ENCODE results near the gene DUSP14. TPM values are rescaled to one million over a fixed set of nuclear protein-coding genes. Genes with fewer than 3 reads are reported as not detected.

The DUSP14 gene
- total and polyA plus RNA-seq, 2 experiments from 2014 or later: 153 to 154 TPM

DNA sequence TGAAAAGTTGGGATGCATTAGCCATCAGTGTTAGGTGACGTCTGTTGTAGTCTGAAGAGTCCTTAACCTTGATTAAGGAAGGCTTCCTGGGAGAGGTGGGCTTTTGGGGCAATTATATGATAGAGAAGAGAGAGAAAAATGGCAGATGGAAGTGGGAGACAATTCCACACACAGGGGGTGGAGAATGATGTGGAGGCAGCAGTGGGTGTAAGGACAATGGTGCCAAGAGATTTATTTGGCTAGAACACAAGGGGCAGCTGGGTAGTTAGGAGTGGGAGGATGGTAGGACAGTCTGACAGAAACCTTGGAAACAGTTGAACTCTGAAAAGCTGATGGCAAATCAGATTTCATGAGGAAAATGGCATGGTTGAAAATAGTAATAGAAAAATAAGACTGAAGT, 10.7 kb upstream of the DUSP14 start:
- Histone ChIP-seq H3K4me2 (ENCODE audit: unreplicated experiment) (peak overlapping the region; percentile 55), H3K27ac (peak overlapping the region; percentile 88), H3K36me3 (ENCODE audit: low read depth) (peaks cover 19% of the 10 kb centered on the region; the same call in 1 of the 2 replicates), H3K4me1 (ENCODE audit: insufficient read depth) (peaks cover 54% of the 10 kb centered on the region), H3K4me3 (no peak overlapping the region), H3F3A (ENCODE audit: insufficient read depth) (peaks cover 67% of the 10 kb centered on the region), H3K9ac (peak overlapping the region; percentile 73), H3K9me3 (ENCODE audit: low read depth) (no peaks in the 10 kb centered on the region), H3K9me2 (ENCODE audit: insufficient read depth) (no peaks in the 10 kb centered on the region), H3K79me2 (ENCODE audit: insufficient read depth) (0 out of 2 replicates have a peak, but pooled peaks cover 4% of the 10 kb centered on the region), H3K27me3 (replicated peaks; ENCODE audit: insufficient read depth) (no peaks in the 10 kb centered on the region), H2AFZ (no peak overlapping the region), H4K20me1 (ENCODE audit: insufficient read depth) (no peaks in the 10 kb centered on the region)
- in situ Hi-C loops (cut with MboI): loop anchor here (10.0 kb wide), 1 partner anchor 64 kb away; no protein-coding TSS in a partner anchor
- WGBS, 2 experiments (ENCODE audit: low coverage in 1 of 2, low lambda C conversion rate in 2 of 2, missing lambda C conversion rate in 2 of 2): 92 to 100% methylated on average over 1 of the region's 1 CpG
- TF ChIP-seq EZH2 (IDR thresholded peaks at IDR 0.05; ENCODE audit: insufficient read depth, poor library complexity, severe bottlenecking): no peak
- TF ChIP-seq EZH2phosphoT487 (IDR thresholded peaks at IDR 0.05; ENCODE audit: insufficient read depth, low read depth): no peak
- no peak for DNase-seq

DNA sequence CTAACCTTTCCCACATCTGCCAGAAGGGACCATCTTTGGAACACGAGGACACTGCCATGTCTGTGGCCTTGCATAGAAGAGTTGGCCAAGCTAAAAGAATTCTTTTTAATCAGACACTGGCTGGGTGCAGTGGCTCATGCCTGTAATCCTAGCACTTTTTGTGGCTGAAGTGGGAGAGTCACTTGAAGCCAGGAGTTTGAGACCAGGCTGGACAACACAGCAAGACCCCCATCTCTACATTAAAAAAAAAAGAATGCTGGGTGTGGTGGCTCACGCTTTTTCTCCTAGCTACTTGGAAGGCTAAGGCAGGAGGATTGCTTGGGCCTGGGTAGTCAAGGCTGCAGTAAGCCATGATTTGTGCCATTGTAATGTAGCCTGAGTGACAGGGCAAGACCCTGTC, 9.3 kb upstream of the DUSP14 start:
- no peaks in the 10 kb centered on the region for H4K20me1 ChIP-seq (ENCODE audit: insufficient read depth)
- H3F3A ChIP-seq (ENCODE audit: insufficient read depth): peaks cover 57% of the 10 kb centered on the region
- peaks cover 53% of the 10 kb centered on the region for H3K4me1 ChIP-seq (ENCODE audit: insufficient read depth)
- H3K79me2 ChIP-seq (ENCODE audit: insufficient read depth): 0 out of 2 replicates have a peak, but pooled peaks cover 4% of the 10 kb centered on the region
- H3K36me3 ChIP-seq (ENCODE audit: low read depth): peaks cover 12% of the 10 kb centered on the region; the same call in 1 of the 2 replicates
- H3K27ac ChIP-seq: no peak overlapping the region
- no peaks in the 10 kb centered on the region for H3K27me3 ChIP-seq (replicated peaks; ENCODE audit: insufficient read depth)
- H3K4me2 ChIP-seq (ENCODE audit: unreplicated experiment): no peak overlapping the region
- WGBS, 2 experiments (ENCODE audit: low coverage in 1 of 2, low lambda C conversion rate in 2 of 2, missing lambda C conversion rate in 2 of 2): 97 to 100% methylated on average over 2 of the region's 2 CpGs
- H3K9me3 ChIP-seq (ENCODE audit: low read depth): no peaks in the 10 kb centered on the region
- in situ Hi-C loops (cut with MboI): no loop called here
- DNase-seq: no peak
- no peak overlapping the region for H3K4me3 ChIP-seq
- TF ChIP-seq EZH2phosphoT487 (IDR thresholded peaks at IDR 0.05; ENCODE audit: insufficient read depth, low read depth): no peak
- no peak for TF ChIP-seq EZH2 (IDR thresholded peaks at IDR 0.05; ENCODE audit: insufficient read depth, poor library complexity, severe bottlenecking)
- no peaks in the 10 kb centered on the region for H3K9me2 ChIP-seq (ENCODE audit: insufficient read depth)
- no peak overlapping the region for H3K9ac ChIP-seq
- H2AFZ ChIP-seq: no peak overlapping the region

DNA sequence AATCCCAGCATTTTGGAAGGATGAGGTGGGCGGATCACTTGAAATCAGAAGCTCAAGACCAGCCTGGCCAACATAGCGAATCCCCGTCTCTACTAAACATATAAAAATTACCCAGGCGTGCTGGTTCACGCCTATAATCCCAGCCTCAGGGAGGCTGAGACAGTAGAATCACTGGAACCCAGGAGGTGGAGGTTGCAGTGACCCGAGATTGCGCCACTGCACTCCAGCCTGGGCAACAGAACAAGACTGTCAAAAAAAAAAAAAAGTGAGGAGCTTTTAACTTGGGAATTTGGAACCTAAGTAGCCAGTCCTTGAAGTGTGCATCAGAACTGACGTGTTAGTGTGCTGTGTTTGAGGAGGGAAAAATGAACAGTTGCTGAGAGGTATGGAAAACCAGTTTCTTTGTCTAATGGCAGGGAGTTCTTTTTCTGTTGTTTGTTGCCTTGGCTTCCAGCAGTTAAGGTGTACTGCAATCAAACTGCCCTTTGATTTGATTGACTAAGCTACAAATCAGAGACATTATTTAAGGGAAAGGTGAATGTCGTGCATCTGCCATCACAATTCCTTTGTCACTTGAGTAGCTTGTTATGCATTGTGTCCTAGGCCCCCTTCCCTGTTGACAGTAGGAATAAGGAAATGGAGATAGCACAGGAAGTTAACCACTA, 8.6 kb upstream of the DUSP14 start:
- no peak for TF ChIP-seq EZH2phosphoT487 (IDR thresholded peaks at IDR 0.05; ENCODE audit: insufficient read depth, low read depth)
- no peak for TF ChIP-seq EZH2 (IDR thresholded peaks at IDR 0.05; ENCODE audit: insufficient read depth, poor library complexity, severe bottlenecking)
- in situ Hi-C loops (cut with MboI): no loop called here
- peaks cover 51% of the 10 kb centered on the region for H3F3A ChIP-seq (ENCODE audit: insufficient read depth)
- H2AFZ ChIP-seq: no peak overlapping the region
- H3K36me3 ChIP-seq (ENCODE audit: low read depth): peaks cover 9% of the 10 kb centered on the region; the same call in 1 of the 2 replicates
- H3K4me3 ChIP-seq: no peak overlapping the region
- H3K27me3 ChIP-seq (replicated peaks; ENCODE audit: insufficient read depth): no peaks in the 10 kb centered on the region
- 97% methylated on average over 9 of the region's 9 CpGs for WGBS, 2 experiments (ENCODE audit: low coverage in 1 of 2, low lambda C conversion rate in 2 of 2, missing lambda C conversion rate in 2 of 2)
- H3K9me2 ChIP-seq (ENCODE audit: insufficient read depth): no peaks in the 10 kb centered on the region
- peaks cover 46% of the 10 kb centered on the region for H3K4me1 ChIP-seq (ENCODE audit: insufficient read depth)
- no peak overlapping the region for H3K4me2 ChIP-seq (ENCODE audit: unreplicated experiment)
- no peak overlapping the region for H3K27ac ChIP-seq
- H3K9me3 ChIP-seq (ENCODE audit: low read depth): no peaks in the 10 kb centered on the region
- H3K9ac ChIP-seq: no peak overlapping the region
- 0 out of 2 replicates have a peak, but pooled peaks cover 4% of the 10 kb centered on the region for H3K79me2 ChIP-seq (ENCODE audit: insufficient read depth)
- H4K20me1 ChIP-seq (ENCODE audit: insufficient read depth): no peaks in the 10 kb centered on the region
- no peak for DNase-seq

DNA sequence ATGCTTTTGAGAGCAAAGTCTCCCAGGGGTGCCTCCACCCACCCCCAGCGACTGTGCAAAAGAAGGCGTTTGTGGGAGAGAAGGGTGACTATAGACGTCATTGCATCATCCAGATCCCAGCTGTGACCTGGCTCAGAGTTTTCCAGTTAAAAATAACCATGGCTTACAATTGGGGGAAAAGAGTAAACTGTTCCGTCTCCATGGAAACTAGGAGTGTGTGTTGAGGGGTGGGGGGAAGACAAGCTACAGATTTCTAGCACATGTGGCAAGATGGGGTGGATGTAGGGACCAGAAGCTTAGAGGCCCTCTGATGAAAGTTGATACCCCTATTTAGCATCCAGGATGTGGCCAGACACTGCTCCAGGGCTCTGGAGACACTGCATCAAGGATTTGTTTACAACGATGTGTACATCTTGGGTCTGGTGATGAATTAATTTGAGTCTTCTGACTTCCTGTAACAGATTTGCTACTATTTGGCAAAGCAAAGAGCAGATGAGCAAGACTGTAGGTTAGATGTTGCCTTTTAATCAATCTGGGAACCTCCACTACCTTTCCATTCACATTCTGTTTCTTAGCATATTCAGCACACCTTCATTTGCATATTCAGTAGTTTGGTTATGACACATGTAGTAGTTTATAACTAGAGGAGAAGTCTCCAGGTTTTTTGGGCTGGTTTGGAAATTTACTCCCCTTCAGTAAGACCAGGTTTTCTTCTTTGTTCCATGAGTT, 6.2 kb upstream of the DUSP14 start:
- H3K79me2 ChIP-seq (ENCODE audit: insufficient read depth): 0 out of 2 replicates have a peak, but pooled peaks cover 4% of the 10 kb centered on the region
- H3F3A ChIP-seq (ENCODE audit: insufficient read depth): peaks cover 50% of the 10 kb centered on the region
- no peaks in the 10 kb centered on the region for H3K9me2 ChIP-seq (ENCODE audit: insufficient read depth)
- peak overlapping the region; percentile 65 for H3K9ac ChIP-seq
- H3K27me3 ChIP-seq (replicated peaks; ENCODE audit: insufficient read depth): no peaks in the 10 kb centered on the region
- no peaks in the 10 kb centered on the region for H4K20me1 ChIP-seq (ENCODE audit: insufficient read depth)
- peaks cover 9% of the 10 kb centered on the region; the same call in 1 of the 2 replicates for H3K36me3 ChIP-seq (ENCODE audit: low read depth)
- no peak overlapping the region for H3K4me3 ChIP-seq
- peak overlapping the region; percentile 20; the same call in 1 of the 2 replicates for H2AFZ ChIP-seq
- TF ChIP-seq EZH2phosphoT487 (IDR thresholded peaks at IDR 0.05; ENCODE audit: insufficient read depth, low read depth) (no peak), EZH2 (IDR thresholded peaks at IDR 0.05; ENCODE audit: insufficient read depth, poor library complexity, severe bottlenecking) (no peak)
- DNase-seq: peak; percentile 89
- H3K4me2 ChIP-seq (ENCODE audit: unreplicated experiment): peak overlapping the region; percentile 43
- no peaks in the 10 kb centered on the region for H3K9me3 ChIP-seq (ENCODE audit: low read depth)
- H3K27ac ChIP-seq: peak overlapping the region; percentile 87
- H3K4me1 ChIP-seq (ENCODE audit: insufficient read depth): peaks cover 37% of the 10 kb centered on the region
- 22 to 31% methylated on average over 5 of the region's 5 CpGs for WGBS, 2 experiments (ENCODE audit: low coverage in 1 of 2, low lambda C conversion rate in 2 of 2, missing lambda C conversion rate in 2 of 2)
- in situ Hi-C loops (cut with MboI): no loop called here
